ENCODE measurements around the gene ATAD3A.
A peak's percentile ranks its signal among the peaks of the same experiment; 100 is the strongest.

ATAD3A gene

DNA sequence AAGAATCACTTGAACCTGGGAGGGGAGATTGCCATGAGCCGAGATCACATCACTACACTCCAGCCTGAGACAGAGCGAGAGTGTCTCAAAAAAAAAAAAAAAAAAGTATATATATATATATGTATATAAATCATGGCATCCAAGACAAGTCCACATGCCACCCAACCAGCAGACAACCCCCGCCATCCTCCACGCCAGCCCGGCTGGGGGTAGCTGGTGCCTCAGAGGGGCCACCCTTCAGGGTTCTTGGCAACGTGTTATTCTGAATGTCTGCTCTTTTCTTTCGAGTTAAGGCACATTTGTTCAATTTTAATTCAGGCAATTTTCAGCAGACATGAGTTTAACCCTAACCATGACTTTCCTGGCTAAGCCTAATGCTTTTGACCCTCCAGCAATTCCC, 38.1 kb downstream of the ATAD3A start:
- DNase-seq (ENCODE audit: low spot score) (no peak), ATAC-seq (ENCODE audit: low read depth) (no peak)
- Histone ChIP-seq H3K4me1 (ENCODE audit: insufficient read depth, poor library complexity, severe bottlenecking) (peaks cover 7% of the 10 kb centered on the region), H3K27me3 (ENCODE audit: insufficient read depth, poor library complexity, severe bottlenecking) (no peaks in the 10 kb centered on the region), H3K27ac (ENCODE audit: poor library complexity, severe bottlenecking) (no peak overlapping the region), H3K36me3 (ENCODE audit: low read depth) (peaks cover 6% of the 10 kb centered on the region), H3K9me3 (ENCODE audit: severe bottlenecking) (no peaks in the 10 kb centered on the region), H3K4me3 (ENCODE audit: severe bottlenecking) (no peak overlapping the region)
- TF ChIP-seq, protein P1, sequence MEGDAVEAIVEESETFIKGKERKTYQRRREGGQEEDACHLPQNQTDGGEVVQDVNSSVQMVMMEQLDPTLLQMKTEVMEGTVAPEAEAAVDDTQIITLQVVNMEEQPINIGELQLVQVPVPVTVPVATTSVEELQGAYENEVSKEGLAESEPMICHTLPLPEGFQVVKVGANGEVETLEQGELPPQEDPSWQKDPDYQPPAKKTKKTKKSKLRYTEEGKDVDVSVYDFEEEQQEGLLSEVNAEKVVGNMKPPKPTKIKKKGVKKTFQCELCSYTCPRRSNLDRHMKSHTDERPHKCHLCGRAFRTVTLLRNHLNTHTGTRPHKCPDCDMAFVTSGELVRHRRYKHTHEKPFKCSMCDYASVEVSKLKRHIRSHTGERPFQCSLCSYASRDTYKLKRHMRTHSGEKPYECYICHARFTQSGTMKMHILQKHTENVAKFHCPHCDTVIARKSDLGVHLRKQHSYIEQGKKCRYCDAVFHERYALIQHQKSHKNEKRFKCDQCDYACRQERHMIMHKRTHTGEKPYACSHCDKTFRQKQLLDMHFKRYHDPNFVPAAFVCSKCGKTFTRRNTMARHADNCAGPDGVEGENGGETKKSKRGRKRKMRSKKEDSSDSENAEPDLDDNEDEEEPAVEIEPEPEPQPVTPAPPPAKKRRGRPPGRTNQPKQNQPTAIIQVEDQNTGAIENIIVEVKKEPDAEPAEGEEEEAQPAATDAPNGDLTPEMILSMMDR (IDR thresholded peaks at IDR 0.05; ENCODE audit: poor library complexity, severe bottlenecking): no peak

DNA sequence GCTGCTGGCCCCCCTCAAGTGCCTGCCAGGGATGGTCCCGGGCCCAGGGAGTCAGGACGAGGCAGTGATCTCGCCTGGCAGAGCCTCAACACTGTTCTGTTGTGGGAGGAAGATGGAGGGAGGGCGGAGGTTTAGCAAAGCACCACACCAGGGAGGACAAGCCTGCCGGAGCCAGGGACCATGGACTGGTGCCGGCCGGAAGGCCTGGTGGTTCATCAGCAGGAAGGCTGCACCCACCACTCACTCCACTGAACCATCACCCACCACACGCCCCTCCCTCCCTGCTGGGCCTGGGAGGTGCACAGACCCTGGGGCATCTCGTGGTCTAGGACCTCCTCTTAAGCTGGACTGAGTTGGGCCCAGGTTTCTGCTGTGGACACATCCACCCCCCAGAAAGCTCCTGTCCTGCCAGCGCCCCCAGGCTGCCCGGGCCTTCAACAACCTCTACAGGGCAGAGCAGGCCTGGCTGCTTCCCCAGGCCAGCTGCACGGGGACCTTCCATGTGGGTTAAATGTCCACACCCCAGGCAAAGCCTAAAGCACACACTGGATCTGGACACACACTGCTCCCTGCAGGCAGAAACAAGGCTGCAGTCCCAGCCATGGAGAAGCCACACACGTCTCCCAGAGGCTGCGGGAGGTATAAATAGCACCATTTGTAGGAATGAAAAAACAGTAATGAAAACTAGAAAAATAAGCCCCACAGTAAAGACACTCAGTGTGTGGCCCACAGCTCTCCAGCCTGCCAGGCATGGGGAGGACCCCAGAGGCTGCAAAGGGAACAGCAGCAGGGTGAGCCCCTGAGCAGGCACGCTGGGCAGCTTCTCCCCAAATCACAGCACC, 38.9 kb downstream of the ATAD3A start:
- Histone ChIP-seq H3K9me3 (ENCODE audit: severe bottlenecking) (no peaks in the 10 kb centered on the region), H3K27ac (ENCODE audit: poor library complexity, severe bottlenecking) (no peak overlapping the region), H3K4me3 (ENCODE audit: severe bottlenecking) (no peak overlapping the region), H3K36me3 (ENCODE audit: low read depth) (peaks cover 6% of the 10 kb centered on the region), H3K27me3 (ENCODE audit: insufficient read depth, poor library complexity, severe bottlenecking) (no peaks in the 10 kb centered on the region), H3K4me1 (ENCODE audit: insufficient read depth, poor library complexity, severe bottlenecking) (peaks cover 7% of the 10 kb centered on the region)
- ATAC-seq (ENCODE audit: low read depth): peak; percentile 8; the same call in 1 of the 3 replicates
- TF ChIP-seq, protein P1 (IDR thresholded peaks at IDR 0.05; ENCODE audit: poor library complexity, severe bottlenecking): peak; percentile 6
- peak; percentile 60 for DNase-seq (ENCODE audit: low spot score)

DNA sequence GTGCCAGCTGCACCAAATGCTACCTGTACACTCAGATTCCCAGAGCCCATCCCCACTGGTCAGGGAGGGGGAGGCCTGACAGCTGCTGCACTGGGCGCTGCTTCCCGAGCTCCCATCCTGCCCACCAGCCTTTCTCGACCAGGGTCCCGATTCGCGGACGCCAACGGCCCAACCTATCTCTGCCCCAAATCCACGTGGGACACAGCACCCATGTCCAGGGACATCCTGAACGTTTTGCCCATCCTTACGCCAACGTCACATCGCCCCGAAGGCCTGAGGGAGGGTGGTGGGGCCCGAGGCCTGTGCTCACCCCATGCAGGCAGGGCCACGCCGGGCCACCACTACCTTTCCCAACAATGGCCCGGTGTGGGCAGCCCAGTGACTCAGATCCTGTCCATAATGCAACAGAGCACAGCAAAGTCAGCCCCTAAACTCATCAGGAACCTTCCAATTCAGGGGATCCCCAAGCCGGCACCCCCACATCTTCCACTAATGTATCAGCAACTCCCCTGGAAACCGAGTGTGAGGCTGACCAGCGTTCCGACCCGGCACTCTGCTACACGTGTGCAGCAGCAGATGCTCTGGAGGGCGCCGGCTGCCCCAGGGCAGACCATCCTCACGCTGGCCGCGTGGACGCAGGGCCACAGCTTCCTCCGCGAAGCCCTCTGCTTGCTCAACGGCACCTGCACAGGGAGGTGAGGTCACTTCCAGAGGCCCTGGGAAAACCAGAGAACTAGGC, 39.7 kb downstream of the ATAD3A start:
- TF ChIP-seq, protein P1 (IDR thresholded peaks at IDR 0.05; ENCODE audit: poor library complexity, severe bottlenecking): no peak
- peaks cover 6% of the 10 kb centered on the region for H3K36me3 ChIP-seq (ENCODE audit: low read depth)
- ATAC-seq (ENCODE audit: low read depth) (no peak), DNase-seq (ENCODE audit: low spot score) (no peak)
- H3K4me3 ChIP-seq (ENCODE audit: severe bottlenecking): no peak overlapping the region
- no peaks in the 10 kb centered on the region for H3K27me3 ChIP-seq (ENCODE audit: insufficient read depth, poor library complexity, severe bottlenecking)
- H3K27ac ChIP-seq (ENCODE audit: poor library complexity, severe bottlenecking): no peak overlapping the region
- H3K4me1 ChIP-seq (ENCODE audit: insufficient read depth, poor library complexity, severe bottlenecking): peaks cover 7% of the 10 kb centered on the region
- H3K9me3 ChIP-seq (ENCODE audit: severe bottlenecking): no peaks in the 10 kb centered on the region

DNA sequence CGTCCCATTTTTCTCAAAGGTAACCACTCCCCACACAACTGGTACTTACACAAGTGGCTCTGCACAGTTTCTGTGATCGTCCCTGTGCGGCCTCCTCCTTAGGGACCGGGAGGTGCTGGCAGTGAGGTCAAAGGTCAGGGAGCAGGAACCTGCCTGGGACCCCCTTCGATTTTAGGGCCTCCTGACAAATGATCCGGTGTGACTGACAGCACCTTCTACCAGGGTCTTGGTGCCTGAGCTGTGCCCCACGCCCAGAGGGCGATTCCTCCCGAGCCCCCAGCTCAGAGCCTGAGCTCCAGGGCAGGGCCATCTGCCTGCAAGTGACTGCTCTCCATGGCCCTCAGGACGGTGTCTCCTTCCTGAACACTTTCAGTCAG, 40.3 kb downstream of the ATAD3A start:
- ATAC-seq (ENCODE audit: low read depth) (no peak), DNase-seq (ENCODE audit: low spot score) (no peak)
- Histone ChIP-seq H3K27ac (ENCODE audit: poor library complexity, severe bottlenecking) (no peak overlapping the region), H3K9me3 (ENCODE audit: severe bottlenecking) (no peaks in the 10 kb centered on the region), H3K4me3 (ENCODE audit: severe bottlenecking) (no peak overlapping the region), H3K27me3 (ENCODE audit: insufficient read depth, poor library complexity, severe bottlenecking) (no peaks in the 10 kb centered on the region), H3K36me3 (ENCODE audit: low read depth) (peaks cover 12% of the 10 kb centered on the region), H3K4me1 (ENCODE audit: insufficient read depth, poor library complexity, severe bottlenecking) (peaks cover 7% of the 10 kb centered on the region)
- TF ChIP-seq, protein P1 (IDR thresholded peaks at IDR 0.05; ENCODE audit: poor library complexity, severe bottlenecking): no peak
